GM12878 (cell line): ENCODE results near the gene ECM1. TPM values are rescaled to one million over a fixed set of nuclear protein-coding genes. Genes with fewer than 3 reads are reported as not detected.

Experiments
- ATF7 ChIP-seq: fragments of 450-650 bp; IDR thresholded peaks from 2 replicates; pipeline ENCODE4 v1.6.1; 2016; ENCODE audit warnings: low read depth, mild to moderate bottlenecking
- BCL3 ChIP-seq: IDR thresholded peaks from 2 replicates; pipeline ENCODE4 v1.6.1; 2011; ENCODE audit warnings: borderline replicate concordance, low read depth, mild to moderate bottlenecking, moderate library complexity, low read length; ENCODE audit not compliant: insufficient read depth, poor library complexity, severe bottlenecking
- BHLHE40 ChIP-seq, 2 experiments: fragments of 450-650 bp in 1 of 2; IDR thresholded peaks; 2 replicates each; pipeline ENCODE4 v1.6.1; 2011 to 2017; ENCODE audit warnings: low read depth in 2 of 2, borderline replicate concordance in 1 of 2, improper control_type of control experiment in 1 of 2, low read length in 1 of 2, mild to moderate bottlenecking in 1 of 2
- E2F8 ChIP-seq: fragments of 450-650 bp; IDR thresholded peaks from 2 replicates; pipeline ENCODE4 v1.6.1; 2018; ENCODE audit warnings: mild to moderate bottlenecking, low read depth, moderate library complexity; ENCODE audit not compliant: partially characterized antibody
- EED ChIP-seq: sonication (generic); IDR thresholded peaks from 2 replicates; pipeline ENCODE4 v1.6.1; 2016; ENCODE audit warnings: antibody characterized with exemption, low read depth
- HCFC1 ChIP-seq: fragments of 150-350 bp; IDR thresholded peaks from 2 replicates; pipeline ENCODE4 v1.6.1; 2014; ENCODE audit warnings: low read length
- IKZF2 ChIP-seq, 2 experiments: fragments of 450-650 bp; IDR thresholded peaks; 2 replicates each; pipeline ENCODE4 v1.6.1; 2017; ENCODE audit warnings: mild to moderate bottlenecking in 2 of 2, moderate library complexity in 2 of 2
- JUND ChIP-seq: IDR thresholded peaks from 2 replicates; pipeline ENCODE4 v1.6.1; 2012; ENCODE audit warnings: low read depth, mild to moderate bottlenecking, low read length, improper control_type of control experiment, moderate library complexity
- NFYB ChIP-seq: IDR thresholded peaks from 2 replicates; pipeline ENCODE4 v1.6.1; 2011; ENCODE audit warnings: low read depth, mild to moderate bottlenecking, low read length, improper control_type of control experiment, moderate library complexity; ENCODE audit not compliant: insufficient read depth
- NRF1 ChIP-seq: conservative IDR thresholded peaks from 2 replicates; pipeline ENCODE4 v1.6.1; 2011; ENCODE audit warnings: mild to moderate bottlenecking, low read depth, low read length, improper control_type of control experiment
- PKNOX1 ChIP-seq: fragments of 450-650 bp; IDR thresholded peaks from 2 replicates; pipeline ENCODE4 v1.6.1; 2016; ENCODE audit warnings: mild to moderate bottlenecking
- POU2F2 ChIP-seq: IDR thresholded peaks from 3 replicates; pipeline ENCODE4 v1.6.1; 2011; ENCODE audit warnings: low read depth, mild to moderate bottlenecking, low read length, borderline replicate concordance
- RCOR1 ChIP-seq: conservative IDR thresholded peaks from 2 replicates; pipeline ENCODE4 v1.6.1; 2012; ENCODE audit warnings: low read depth, low read length, improper control_type of control experiment
- RELA ChIP-seq: fragments of 450-650 bp; IDR thresholded peaks from 2 replicates; pipeline ENCODE4 v1.8.0; 2014; ENCODE audit warnings: borderline replicate concordance; ENCODE audit not compliant: partially characterized antibody
- RFX5 ChIP-seq: IDR thresholded peaks from 2 replicates; pipeline ENCODE4 v1.6.1; 2011; ENCODE audit warnings: low read depth, low read length, improper control_type of control experiment
- SKIL ChIP-seq: fragments of 450-650 bp; IDR thresholded peaks from 2 replicates; pipeline ENCODE4 v1.6.1; 2017; ENCODE audit warnings: mild to moderate bottlenecking, low read depth, inconsistent platforms; ENCODE audit not compliant: poor library complexity, severe bottlenecking
- SREBF2 ChIP-seq: IDR thresholded peaks from 2 replicates; pipeline ENCODE4 v1.6.1; 2012; ENCODE audit warnings: mild to moderate bottlenecking, low read length
- SRF ChIP-seq, 2 experiments: IDR thresholded peaks; 2 replicates each; pipeline ENCODE4 v1.6.1; 2011; ENCODE audit warnings: low read depth in 2 of 2, low read length in 2 of 2, mild to moderate bottlenecking in 1 of 2, moderate library complexity in 1 of 2
- SUPT20H ChIP-seq: IDR thresholded peaks from 2 replicates; pipeline ENCODE4 v1.6.1; 2011; ENCODE audit warnings: low read depth, mild to moderate bottlenecking, low read length, moderate library complexity, borderline replicate concordance; ENCODE audit not compliant: control insufficient read depth
- TCF3 ChIP-seq: IDR thresholded peaks from 2 replicates; pipeline ENCODE4 v1.6.1; 2012; ENCODE audit warnings: low read depth, mild to moderate bottlenecking, low read length, borderline replicate concordance; ENCODE audit not compliant: insufficient read depth
- TCF7 ChIP-seq: IDR thresholded peaks from 2 replicates; pipeline ENCODE4 v1.6.1; 2014; ENCODE audit warnings: antibody characterized with exemption, borderline replicate concordance
- ZNF217 ChIP-seq: fragments of 450-650 bp; IDR thresholded peaks from 2 replicates; pipeline ENCODE4 v1.6.1; 2017; ENCODE audit warnings: antibody characterized with exemption, mild to moderate bottlenecking
- polyA plus RNA-seq, 11 experiments: library from polyadenylated mRNA; depleted of rRNA in 4 of 11; unstranded in 6 of 11; stranded (reverse) in 5 of 11; fragments of >200 nt; fragmentation: Nextera tagmentation in 4 of 11; fragmentation: Illumina TruSeq in 1 of 11; extraction: Ambion mirVana in 4 of 11; extraction: Trizol in 1 of 11; gene quantifications; 1 replicate in 1 of 11; 2 replicates in 10 of 11; pipeline versions ENCODE4 v1.2.1 to v1.2.3, GENCODE V29; 2011 to 2016; ENCODE audit warnings: inconsistent platforms in 2 of 11, missing spikeins in 2 of 11, low read depth in 1 of 11
- total RNA-seq, 4 experiments: library from RNA; depleted of rRNA in 3 of 4; stranded (reverse); fragments of >200 nt in 3 of 4; fragmentation: Illumina TruSeq in 1 of 4; extraction: Trizol in 1 of 4; gene quantifications; 2 replicates each; pipeline versions ENCODE4 v1.2.1 to v1.2.3, GENCODE V29; 2013 to 2021

Gene ECM1
- total and polyA plus RNA-seq, 10 of the 15 experiments (the other 5 are each of a cell fraction or from before 2014, with no cell fraction given) = 0.06 to 1.3 (median 0.60) TPM

- peak; percentile 92 for TF ChIP-seq E2F8
- peak; percentile 73 for TF ChIP-seq RELA
- TF ChIP-seq POU2F2 = peak; percentile 88
- peak; percentile 64 for TF ChIP-seq EED
- TF ChIP-seq HCFC1 = peak; percentile 80
- peak; percentile 80 for TF ChIP-seq TCF7
- peak in 1 of 2 experiments; percentile 66; a peak in 3 of 4 replicates for TF ChIP-seq BHLHE40 (IDR thresholded peaks at IDR 0.05; ENCODE audit: borderline replicate concordance in 1 of 2, low read depth in 2 of 2, low read length in 1 of 2)
- 0 out of 2 replicates have a peak, but pooled peaks have one; percentile 23 for TF ChIP-seq RCOR1
- TF ChIP-seq ATF7 = peak; percentile 85
- peak; percentile 95 for TF ChIP-seq NFYB
- peak; percentile 44; the same call in 1 of the 2 replicates for TF ChIP-seq TCF3
- peak; percentile 86 for TF ChIP-seq SKIL
- no peak for TF ChIP-seq JUND
- no peak for TF ChIP-seq NRF1
- 0 out of 2 replicates have a peak, but pooled peaks have one; percentile 24 for TF ChIP-seq ZNF217
- TF ChIP-seq PKNOX1 = peak; percentile 100
- 0 out of 2 replicates have a peak, but pooled peaks have one; percentile 45 for TF ChIP-seq SREBF2
- TF ChIP-seq IKZF2 (IDR thresholded peaks at IDR 0.05) = peak; percentile 65 to 67
- no peak for TF ChIP-seq SUPT20H
- no peak for TF ChIP-seq BCL3
- TF ChIP-seq RFX5 = no peak; the same call in 1 of the 2 replicates
- peak in 1 of 2 experiments; percentile 89; a peak in 2 of 4 replicates for TF ChIP-seq SRF (IDR thresholded peaks at IDR 0.05; ENCODE audit: low read depth in 2 of 2, low read length in 2 of 2)
These were observed 20.7 kb upstream of the ECM1 start, which contains the start of gene TARS2 (continued) for GRCh38 chr1:150486966-150487762.
